HuH-7 (cell line): ENCODE results near the gene PMP22.
A peak's percentile ranks its signal among the peaks of the same experiment; 100 is the strongest.
"Not testable (repeated sequence)": the region's sequence is repeated elsewhere in the genome, so short reads cannot be mapped to it uniquely, and the experiment has no call there.

Experiments used
- DNase-seq: peaks from one replicate; pipeline ENCODE4 v3.0.0; 2011; ENCODE audit warnings: low spot score

The PMP22 gene

GRCh38 chr17:15255713-15256454 lies 9.2 kb downstream of the PMP22 start:
- DNase-seq = no peak

- DNase-seq = no peak
These were observed 14.8 kb downstream of the PMP22 start for GRCh38 chr17:15250135-15250860.

GRCh38 chr17:15249487-15249886 lies 15.6 kb downstream of the PMP22 start:
- no peak for DNase-seq

GRCh38 chr17:15247891-15248529 lies 17.1 kb downstream of the PMP22 start:
- DNase-seq = no peak

- DNase-seq = no peak
These were observed 20.1 kb downstream of the PMP22 start for GRCh38 chr17:15245054-15245453.

GRCh38 chr17:15240644-15241043 lies 24.5 kb downstream of the PMP22 start:
- no peak for DNase-seq

- no peak for DNase-seq
These were observed 25.6 kb downstream of the PMP22 start for GRCh38 chr17:15239491-15239890.

- no peak for DNase-seq
These were observed 26.3 kb downstream of the PMP22 start for GRCh38 chr17:15238676-15239422.

GRCh38 chr17:15238057-15238456 lies 27.1 kb downstream of the PMP22 start:
- DNase-seq = no peak

- peak; percentile 45 for DNase-seq
These were observed 28.1 kb downstream of the PMP22 start for GRCh38 chr17:15237106-15237425.

- DNase-seq = no peak
These were observed 28.6 kb downstream of the PMP22 start for GRCh38 chr17:15236281-15237105.

- no peak for DNase-seq
These were observed 31.2 kb downstream of the PMP22 start for GRCh38 chr17:15233971-15234370.

GRCh38 chr17:15233022-15233805 lies 31.9 kb downstream of the PMP22 start:
- peak; percentile 60 for DNase-seq

- DNase-seq = no peak
These were observed 32.6 kb downstream of the PMP22 start for GRCh38 chr17:15232517-15232915.

GRCh38 chr17:15231851-15232516 lies 33.1 kb downstream of the PMP22 start:
- no peak for DNase-seq

- DNase-seq = no peak
These were observed 34.3 kb downstream of the PMP22 start for GRCh38 chr17:15230866-15231265.

- DNase-seq = not testable (repeated sequence)
These were observed 43.3 kb downstream of the PMP22 start for GRCh38 chr17:15221827-15222226.

- DNase-seq = no peak
These were observed 44.3 kb downstream of the PMP22 start for GRCh38 chr17:15220785-15221184.

GRCh38 chr17:15216481-15216880 lies 48.6 kb downstream of the PMP22 start:
- DNase-seq = no peak

- no peak for DNase-seq
These were observed 51.6 kb downstream of the PMP22 start for GRCh38 chr17:15213381-15214087.
